H9 (cell line): ENCODE results near the gene UBE2L3. TPM values are rescaled to one million over a fixed set of nuclear protein-coding genes. Genes with fewer than 3 reads are reported as not detected.

Source experiments
- DNase-seq: peaks from one replicate; pipeline ENCODE4 v3.0.0-alpha.2; 2017
- H2AFZ ChIP-seq: one replicate; pipeline ENCODE4 v1.6.1; 2013; ENCODE audit warnings: mild to moderate bottlenecking, low read length, control low read depth, moderate library complexity
- H2AK5ac ChIP-seq: 2 replicates; pipeline ENCODE4 v1.6.1; 2013; ENCODE audit warnings: low read length, control low read depth, mixed read lengths; ENCODE audit not compliant: insufficient read length
- H2BK120ac ChIP-seq: one replicate; pipeline ENCODE4 v1.6.1; 2013; ENCODE audit warnings: low read depth, mild to moderate bottlenecking, low read length, control low read depth, inconsistent platforms; ENCODE audit not compliant: poor library complexity, severe bottlenecking
- H2BK12ac ChIP-seq: 2 replicates; pipeline ENCODE4 v1.6.1; 2013; ENCODE audit warnings: low read length, control low read depth, mixed read lengths, low read depth; ENCODE audit not compliant: insufficient read length
- H2BK15ac ChIP-seq: 2 replicates; pipeline ENCODE4 v1.6.1; 2013; ENCODE audit warnings: low read depth, low read length, control low read depth
- H2BK20ac ChIP-seq: one replicate; pipeline ENCODE4 v1.6.1; 2013; ENCODE audit warnings: low read depth, mild to moderate bottlenecking, low read length, control low read depth, inconsistent platforms; ENCODE audit not compliant: poor library complexity, severe bottlenecking
- H2BK5ac ChIP-seq: 2 replicates; pipeline ENCODE4 v1.6.1; 2013; ENCODE audit warnings: low read length, control low read depth, mixed read lengths; ENCODE audit not compliant: insufficient read length
- H3K14ac ChIP-seq: 2 replicates; pipeline ENCODE4 v1.6.1; 2013; ENCODE audit warnings: low read length, control low read depth; ENCODE audit not compliant: insufficient read depth
- H3K18ac ChIP-seq: 2 replicates; pipeline ENCODE4 v1.6.1; 2013; ENCODE audit warnings: low read depth, mild to moderate bottlenecking, mixed read lengths, low read length, control low read depth; ENCODE audit not compliant: insufficient read length
- H3K23ac ChIP-seq: 2 replicates; pipeline ENCODE4 v1.6.1; 2013; ENCODE audit warnings: low read length, control low read depth, mixed read lengths, low read depth; ENCODE audit not compliant: insufficient read length
- H3K23me2 ChIP-seq: 2 replicates; pipeline ENCODE4 v1.6.1; 2013; ENCODE audit warnings: low read depth, mild to moderate bottlenecking, mixed read lengths, low read length, control low read depth; ENCODE audit not compliant: insufficient read length, poor library complexity, severe bottlenecking
- H3K27ac ChIP-seq: 2 replicates; pipeline ENCODE4 v1.5.1; 2013; ENCODE audit warnings: low read length, control low read depth, mixed read lengths, low read depth; ENCODE audit not compliant: insufficient read length
- H3K27me3 ChIP-seq: 2 replicates; pipeline ENCODE4 v1.6.1; 2013; ENCODE audit warnings: low read length, control low read depth, inconsistent platforms; ENCODE audit not compliant: insufficient read depth
- H3K4ac ChIP-seq: 2 replicates; pipeline ENCODE4 v1.6.1; 2013; ENCODE audit warnings: low read depth, mild to moderate bottlenecking, control low read depth, inconsistent platforms, low read length, moderate library complexity
- H3K4me1 ChIP-seq: 2 replicates; pipeline ENCODE4 v1.6.1; 2013; ENCODE audit warnings: low read length, control low read depth, inconsistent platforms; ENCODE audit not compliant: insufficient read depth
- H3K4me2 ChIP-seq: 2 replicates; pipeline ENCODE4 v1.6.1; 2013; ENCODE audit warnings: low read length, control low read depth, mixed read lengths; ENCODE audit not compliant: insufficient read length, insufficient read depth
- H3K56ac ChIP-seq: 2 replicates; pipeline ENCODE4 v1.6.1; 2013; ENCODE audit warnings: low read depth, mild to moderate bottlenecking, mixed read lengths, low read length, control low read depth; ENCODE audit not compliant: insufficient read length
- H3K79me1 ChIP-seq: 2 replicates; pipeline ENCODE4 v1.6.1; 2013; ENCODE audit warnings: low read depth, mild to moderate bottlenecking, moderate library complexity, low read length, control low read depth, inconsistent platforms; ENCODE audit not compliant: insufficient read depth, poor library complexity, severe bottlenecking
- H3K79me2 ChIP-seq: 2 replicates; pipeline ENCODE4 v1.6.1; 2013; ENCODE audit warnings: low read length, control low read depth, inconsistent platforms; ENCODE audit not compliant: insufficient read depth
- H3K9ac ChIP-seq: 2 replicates; pipeline ENCODE4 v1.6.1; 2013; ENCODE audit warnings: low read length, control low read depth, mixed read lengths; ENCODE audit not compliant: insufficient read length; ENCODE audit errors: extremely low read depth
- H3K9me3 ChIP-seq: one replicate; pipeline ENCODE4 v1.6.1; 2013; ENCODE audit warnings: low read depth, low read length, inconsistent platforms; ENCODE audit not compliant: control insufficient read depth
- H3T11ph ChIP-seq: one replicate; pipeline ENCODE4 v1.6.1; 2013; ENCODE audit warnings: mild to moderate bottlenecking, low read length, control low read depth, inconsistent platforms
- H4K20me1 ChIP-seq: one replicate; pipeline ENCODE4 v1.6.1; 2013; ENCODE audit not compliant: control insufficient read depth, insufficient read length, insufficient read depth
- H4K5ac ChIP-seq: 2 replicates; pipeline ENCODE4 v1.6.1; 2013; ENCODE audit warnings: low read depth, mild to moderate bottlenecking, mixed read lengths, low read length, control low read depth; ENCODE audit not compliant: insufficient read length
- H4K8ac ChIP-seq: replicated peaks from 2 replicates; pipeline ENCODE4 v1.6.1; 2013; ENCODE audit warnings: low read length, control low read depth, mixed read lengths, low read depth; ENCODE audit not compliant: insufficient read length
- H4K91ac ChIP-seq: 2 replicates; pipeline ENCODE4 v1.6.1; 2013; ENCODE audit warnings: low read depth, mild to moderate bottlenecking, moderate library complexity, mixed read lengths, low read length, control low read depth; ENCODE audit not compliant: insufficient read length
- H3K27ac Mint-ChIP-seq, 3 experiments: 2 replicates in 2 of 3; 3 replicates in 1 of 3; pipeline ENCODE4 v1.8.0; 2020 to 2021; ENCODE audit warnings: mixed read lengths in 3 of 3, mild to moderate bottlenecking in 1 of 3, moderate library complexity in 1 of 3
- H3K27me3 Mint-ChIP-seq: 2 replicates; pipeline ENCODE4 v1.8.0; 2021; ENCODE audit warnings: low read depth, mild to moderate bottlenecking, moderate library complexity, mixed read lengths
- H3K36me3 Mint-ChIP-seq, 3 experiments: 2 replicates in 2 of 3; 3 replicates in 1 of 3; pipeline ENCODE4 v1.8.0; 2020 to 2021; ENCODE audit warnings: low read depth in 3 of 3, mixed read lengths in 3 of 3; ENCODE audit not compliant: insufficient read depth in 1 of 3
- H3K4me1 Mint-ChIP-seq, 2 experiments: 2 replicates each; pipeline ENCODE4 v1.8.0; 2020; ENCODE audit warnings: mixed read lengths in 2 of 2
- H3K4me3 Mint-ChIP-seq, 2 experiments: 2 replicates in 1 of 2; 3 replicates in 1 of 2; pipeline ENCODE4 v1.8.0; 2020 to 2021; ENCODE audit warnings: mild to moderate bottlenecking in 2 of 2, mixed read lengths in 2 of 2, moderate library complexity in 1 of 2
- H3K9me3 Mint-ChIP-seq, 2 experiments: 2 replicates in 1 of 2; 3 replicates in 1 of 2; pipeline ENCODE4 v1.8.0; 2020; ENCODE audit warnings: mild to moderate bottlenecking in 2 of 2, mixed read lengths in 2 of 2, moderate library complexity in 1 of 2
- WGBS: extraction: QIAGEN DNeasy Blood & Tissue Kit; methylation state at CpG from one replicate; pipeline ENCODE4 v1.1.7; 2013; ENCODE audit warnings: missing lambda C conversion rate, low lambda C conversion rate, mixed read lengths; ENCODE audit not compliant: insufficient read length; ENCODE audit errors: extremely low coverage; 5-methylcytosine and 5-hydroxymethylcytosine counted together
- total RNA-seq: library from RNA; stranded (reverse); gene quantifications from 2 replicates; pipeline ENCODE4 v1.2.1, GENCODE V29; 2021
- TF ChIP-seq, protein P1 (sequence below): fragments of 200-600 bp; sonication (generic); conservative IDR thresholded peaks from 3 replicates; pipeline ENCODE4 v1.8.0; 2021; ENCODE audit warnings: antibody characterized with exemption, mild to moderate bottlenecking

Gene UBE2L3
- total RNA-seq, 1 experiment from 2014 or later, result 79.7 TPM

DNA sequence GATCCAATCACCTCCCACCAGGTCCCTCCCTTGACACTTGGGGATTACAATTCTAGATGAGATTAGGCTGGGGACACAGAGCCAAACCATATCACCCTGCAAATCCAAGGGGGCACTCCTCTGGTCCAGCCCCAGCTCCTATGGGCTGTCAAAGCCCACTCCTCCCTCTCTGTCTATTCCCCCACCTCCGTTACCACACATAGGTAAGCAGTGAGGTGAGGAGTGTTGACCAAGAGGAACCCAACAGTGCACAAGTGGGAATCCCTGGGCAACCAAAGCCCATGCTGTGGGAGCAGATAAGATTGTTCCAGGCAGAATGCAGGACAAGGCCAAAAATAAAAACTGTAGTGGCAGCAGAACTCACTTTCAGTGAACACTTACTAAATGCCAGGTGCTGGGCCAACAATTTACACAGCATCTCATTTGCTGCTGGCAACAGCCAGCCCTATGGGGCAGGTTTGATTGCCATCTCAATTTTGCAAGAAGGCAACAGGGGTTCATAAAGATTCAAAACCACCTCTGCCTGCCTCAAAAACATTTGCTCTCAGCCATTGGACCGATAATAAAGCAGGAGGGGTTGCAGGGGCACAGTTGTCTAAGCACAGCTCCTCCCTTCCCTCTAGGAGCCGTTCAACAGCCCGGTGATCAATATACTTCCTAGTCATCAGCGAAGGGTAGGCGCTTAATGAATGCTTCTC lies 83.5 kb downstream of the UBE2L3 start:
- WGBS, result no CpG with 5 or more reads among the region's 6 CpGs
- no peak for DNase-seq
- H3K4ac ChIP-seq, result no peak overlapping the region
- H3K27me3 ChIP-seq, result no peaks in the 10 kb centered on the region
- Mint-ChIP-seq H3K4me3 (peak overlapping the region; percentile 84 to 92), H3K36me3 (peaks cover 13 to 33% (median 16%) of the 10 kb centered on the region in 3 experiments; a peak in 6 of 7 replicates), H3K9me3 (no peaks in the 10 kb centered on the region), H3K27ac (peak overlapping the region; percentile 47 to 96 (median 96); a peak in 4 of 7 replicates), H3K27me3 (no peaks in the 10 kb centered on the region), H3K4me1 (peaks cover 17 to 24% of the 10 kb centered on the region in 2 experiments)
- peaks cover 18% of the 10 kb centered on the region for H3K23me2 ChIP-seq
- no peak overlapping the region for H2BK15ac ChIP-seq
- H2AK5ac ChIP-seq, result no peak overlapping the region
- no peak overlapping the region for H3K23ac ChIP-seq
- TF ChIP-seq, protein P1, sequence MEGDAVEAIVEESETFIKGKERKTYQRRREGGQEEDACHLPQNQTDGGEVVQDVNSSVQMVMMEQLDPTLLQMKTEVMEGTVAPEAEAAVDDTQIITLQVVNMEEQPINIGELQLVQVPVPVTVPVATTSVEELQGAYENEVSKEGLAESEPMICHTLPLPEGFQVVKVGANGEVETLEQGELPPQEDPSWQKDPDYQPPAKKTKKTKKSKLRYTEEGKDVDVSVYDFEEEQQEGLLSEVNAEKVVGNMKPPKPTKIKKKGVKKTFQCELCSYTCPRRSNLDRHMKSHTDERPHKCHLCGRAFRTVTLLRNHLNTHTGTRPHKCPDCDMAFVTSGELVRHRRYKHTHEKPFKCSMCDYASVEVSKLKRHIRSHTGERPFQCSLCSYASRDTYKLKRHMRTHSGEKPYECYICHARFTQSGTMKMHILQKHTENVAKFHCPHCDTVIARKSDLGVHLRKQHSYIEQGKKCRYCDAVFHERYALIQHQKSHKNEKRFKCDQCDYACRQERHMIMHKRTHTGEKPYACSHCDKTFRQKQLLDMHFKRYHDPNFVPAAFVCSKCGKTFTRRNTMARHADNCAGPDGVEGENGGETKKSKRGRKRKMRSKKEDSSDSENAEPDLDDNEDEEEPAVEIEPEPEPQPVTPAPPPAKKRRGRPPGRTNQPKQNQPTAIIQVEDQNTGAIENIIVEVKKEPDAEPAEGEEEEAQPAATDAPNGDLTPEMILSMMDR, result no peak
- no peak overlapping the region for H3T11ph ChIP-seq
- H2BK20ac ChIP-seq, result no peak overlapping the region
- H4K20me1 ChIP-seq, result no peaks in the 10 kb centered on the region
- no peak overlapping the region for H4K8ac ChIP-seq
- no peaks in the 10 kb centered on the region for H3K79me1 ChIP-seq
- H3K56ac ChIP-seq, result no peak overlapping the region
- peak overlapping the region; percentile 59 for H2AFZ ChIP-seq
- H4K91ac ChIP-seq, result no peak overlapping the region
- H2BK12ac ChIP-seq, result no peak overlapping the region
- H3K27ac ChIP-seq, result no peak overlapping the region
- H2BK120ac ChIP-seq, result no peak overlapping the region
- peak overlapping the region; percentile 53 for H3K18ac ChIP-seq
- peak overlapping the region; percentile 61 for H3K9ac ChIP-seq
- H3K79me2 ChIP-seq, result no peaks in the 10 kb centered on the region
- no peaks in the 10 kb centered on the region for H3K4me1 ChIP-seq
- H2BK5ac ChIP-seq, result no peak overlapping the region
- peak overlapping the region; percentile 86 for H3K4me2 ChIP-seq
- H3K14ac ChIP-seq, result no peak overlapping the region
- no peak overlapping the region for H4K5ac ChIP-seq
- no peaks in the 10 kb centered on the region for H3K9me3 ChIP-seq
